ENCODE results near the gene ASAP3. TPM values are rescaled to one million over a fixed set of nuclear protein-coding genes. Genes with fewer than 3 reads are reported as not detected.
A peak's percentile ranks its signal among the peaks of the same experiment; 100 is the strongest.

ASAP3 gene
- total and polyA plus RNA-seq, 9 of the 15 experiments (the other 6 are each of a cell fraction or from before 2014, with no cell fraction given): 1.7 to 31.2 (median 17.4) TPM

DNA sequence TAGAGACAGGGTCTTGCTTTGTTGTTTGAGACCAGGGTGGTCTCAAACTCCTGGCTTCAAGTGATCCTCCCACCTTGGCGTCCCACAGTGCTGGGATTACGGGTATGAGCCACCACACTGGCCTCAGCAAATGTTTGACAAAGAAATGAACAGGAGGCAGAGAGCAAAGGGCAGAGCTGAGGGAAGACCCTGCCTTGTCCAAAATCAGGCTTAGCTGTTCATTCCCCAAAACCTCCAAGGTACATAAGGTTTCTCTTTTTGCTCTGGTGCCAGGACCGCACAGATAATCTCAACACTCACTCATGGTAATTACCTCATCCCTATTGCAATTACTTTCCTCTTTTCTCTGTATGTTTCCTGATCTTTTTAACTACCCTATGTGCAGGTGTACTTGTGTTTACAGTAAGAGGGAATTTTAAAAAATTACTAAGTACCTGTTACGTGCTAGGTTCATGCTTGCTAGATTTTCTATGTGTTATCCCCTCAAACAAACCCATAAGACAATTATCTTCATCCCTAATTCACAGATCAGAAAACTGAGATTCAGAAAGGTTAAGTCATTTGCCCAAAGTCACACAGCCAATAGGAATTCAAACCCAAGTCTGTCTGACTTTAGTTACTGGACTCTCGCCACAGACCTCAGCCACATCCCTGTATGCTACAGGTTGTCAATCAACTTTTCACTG, 11.5 kb downstream of the ASAP3 start (continued):
- TF ChIP-seq, protein P1, sequence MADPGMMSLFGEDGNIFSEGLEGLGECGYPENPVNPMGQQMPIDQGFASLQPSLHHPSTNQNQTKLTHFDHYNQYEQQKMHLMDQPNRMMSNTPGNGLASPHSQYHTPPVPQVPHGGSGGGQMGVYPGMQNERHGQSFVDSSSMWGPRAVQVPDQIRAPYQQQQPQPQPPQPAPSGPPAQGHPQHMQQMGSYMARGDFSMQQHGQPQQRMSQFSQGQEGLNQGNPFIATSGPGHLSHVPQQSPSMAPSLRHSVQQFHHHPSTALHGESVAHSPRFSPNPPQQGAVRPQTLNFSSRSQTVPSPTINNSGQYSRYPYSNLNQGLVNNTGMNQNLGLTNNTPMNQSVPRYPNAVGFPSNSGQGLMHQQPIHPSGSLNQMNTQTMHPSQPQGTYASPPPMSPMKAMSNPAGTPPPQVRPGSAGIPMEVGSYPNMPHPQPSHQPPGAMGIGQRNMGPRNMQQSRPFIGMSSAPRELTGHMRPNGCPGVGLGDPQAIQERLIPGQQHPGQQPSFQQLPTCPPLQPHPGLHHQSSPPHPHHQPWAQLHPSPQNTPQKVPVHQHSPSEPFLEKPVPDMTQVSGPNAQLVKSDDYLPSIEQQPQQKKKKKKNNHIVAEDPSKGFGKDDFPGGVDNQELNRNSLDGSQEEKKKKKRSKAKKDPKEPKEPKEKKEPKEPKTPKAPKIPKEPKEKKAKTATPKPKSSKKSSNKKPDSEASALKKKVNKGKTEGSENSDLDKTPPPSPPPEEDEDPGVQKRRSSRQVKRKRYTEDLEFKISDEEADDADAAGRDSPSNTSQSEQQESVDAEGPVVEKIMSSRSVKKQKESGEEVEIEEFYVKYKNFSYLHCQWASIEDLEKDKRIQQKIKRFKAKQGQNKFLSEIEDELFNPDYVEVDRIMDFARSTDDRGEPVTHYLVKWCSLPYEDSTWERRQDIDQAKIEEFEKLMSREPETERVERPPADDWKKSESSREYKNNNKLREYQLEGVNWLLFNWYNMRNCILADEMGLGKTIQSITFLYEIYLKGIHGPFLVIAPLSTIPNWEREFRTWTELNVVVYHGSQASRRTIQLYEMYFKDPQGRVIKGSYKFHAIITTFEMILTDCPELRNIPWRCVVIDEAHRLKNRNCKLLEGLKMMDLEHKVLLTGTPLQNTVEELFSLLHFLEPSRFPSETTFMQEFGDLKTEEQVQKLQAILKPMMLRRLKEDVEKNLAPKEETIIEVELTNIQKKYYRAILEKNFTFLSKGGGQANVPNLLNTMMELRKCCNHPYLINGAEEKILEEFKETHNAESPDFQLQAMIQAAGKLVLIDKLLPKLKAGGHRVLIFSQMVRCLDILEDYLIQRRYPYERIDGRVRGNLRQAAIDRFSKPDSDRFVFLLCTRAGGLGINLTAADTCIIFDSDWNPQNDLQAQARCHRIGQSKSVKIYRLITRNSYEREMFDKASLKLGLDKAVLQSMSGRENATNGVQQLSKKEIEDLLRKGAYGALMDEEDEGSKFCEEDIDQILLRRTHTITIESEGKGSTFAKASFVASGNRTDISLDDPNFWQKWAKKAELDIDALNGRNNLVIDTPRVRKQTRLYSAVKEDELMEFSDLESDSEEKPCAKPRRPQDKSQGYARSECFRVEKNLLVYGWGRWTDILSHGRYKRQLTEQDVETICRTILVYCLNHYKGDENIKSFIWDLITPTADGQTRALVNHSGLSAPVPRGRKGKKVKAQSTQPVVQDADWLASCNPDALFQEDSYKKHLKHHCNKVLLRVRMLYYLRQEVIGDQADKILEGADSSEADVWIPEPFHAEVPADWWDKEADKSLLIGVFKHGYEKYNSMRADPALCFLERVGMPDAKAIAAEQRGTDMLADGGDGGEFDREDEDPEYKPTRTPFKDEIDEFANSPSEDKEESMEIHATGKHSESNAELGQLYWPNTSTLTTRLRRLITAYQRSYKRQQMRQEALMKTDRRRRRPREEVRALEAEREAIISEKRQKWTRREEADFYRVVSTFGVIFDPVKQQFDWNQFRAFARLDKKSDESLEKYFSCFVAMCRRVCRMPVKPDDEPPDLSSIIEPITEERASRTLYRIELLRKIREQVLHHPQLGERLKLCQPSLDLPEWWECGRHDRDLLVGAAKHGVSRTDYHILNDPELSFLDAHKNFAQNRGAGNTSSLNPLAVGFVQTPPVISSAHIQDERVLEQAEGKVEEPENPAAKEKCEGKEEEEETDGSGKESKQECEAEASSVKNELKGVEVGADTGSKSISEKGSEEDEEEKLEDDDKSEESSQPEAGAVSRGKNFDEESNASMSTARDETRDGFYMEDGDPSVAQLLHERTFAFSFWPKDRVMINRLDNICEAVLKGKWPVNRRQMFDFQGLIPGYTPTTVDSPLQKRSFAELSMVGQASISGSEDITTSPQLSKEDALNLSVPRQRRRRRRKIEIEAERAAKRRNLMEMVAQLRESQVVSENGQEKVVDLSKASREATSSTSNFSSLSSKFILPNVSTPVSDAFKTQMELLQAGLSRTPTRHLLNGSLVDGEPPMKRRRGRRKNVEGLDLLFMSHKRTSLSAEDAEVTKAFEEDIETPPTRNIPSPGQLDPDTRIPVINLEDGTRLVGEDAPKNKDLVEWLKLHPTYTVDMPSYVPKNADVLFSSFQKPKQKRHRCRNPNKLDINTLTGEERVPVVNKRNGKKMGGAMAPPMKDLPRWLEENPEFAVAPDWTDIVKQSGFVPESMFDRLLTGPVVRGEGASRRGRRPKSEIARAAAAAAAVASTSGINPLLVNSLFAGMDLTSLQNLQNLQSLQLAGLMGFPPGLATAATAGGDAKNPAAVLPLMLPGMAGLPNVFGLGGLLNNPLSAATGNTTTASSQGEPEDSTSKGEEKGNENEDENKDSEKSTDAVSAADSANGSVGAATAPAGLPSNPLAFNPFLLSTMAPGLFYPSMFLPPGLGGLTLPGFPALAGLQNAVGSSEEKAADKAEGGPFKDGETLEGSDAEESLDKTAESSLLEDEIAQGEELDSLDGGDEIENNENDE (IDR thresholded peaks at IDR 0.05; ENCODE audit: low read depth, low read length): no peak
- TF ChIP-seq, protein P2, sequence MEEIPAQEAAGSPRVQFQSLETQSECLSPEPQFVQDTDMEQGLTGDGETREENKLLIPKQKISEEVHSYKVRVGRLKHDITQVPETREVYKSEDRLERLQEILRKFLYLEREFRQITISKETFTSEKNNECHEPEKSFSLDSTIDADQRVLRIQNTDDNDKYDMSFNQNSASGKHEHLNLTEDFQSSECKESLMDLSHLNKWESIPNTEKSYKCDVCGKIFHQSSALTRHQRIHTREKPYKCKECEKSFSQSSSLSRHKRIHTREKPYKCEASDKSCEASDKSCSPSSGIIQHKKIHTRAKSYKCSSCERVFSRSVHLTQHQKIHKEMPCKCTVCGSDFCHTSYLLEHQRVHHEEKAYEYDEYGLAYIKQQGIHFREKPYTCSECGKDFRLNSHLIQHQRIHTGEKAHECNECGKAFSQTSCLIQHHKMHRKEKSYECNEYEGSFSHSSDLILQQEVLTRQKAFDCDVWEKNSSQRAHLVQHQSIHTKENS (CRISPR knock-in tag; IDR thresholded peaks at IDR 0.05): no peak
- TF ChIP-seq ZNF583 (CRISPR knock-in tag; IDR thresholded peaks at IDR 0.05) (no peak), FOXJ3 (CRISPR knock-in tag; IDR thresholded peaks at IDR 0.05) (no peak), SAP30 (IDR thresholded peaks at IDR 0.05; ENCODE audit: borderline replicate concordance, insufficient read depth, low read depth, low read length, poor library complexity, severe bottlenecking) (no peak), ZFP36 (IDR thresholded peaks at IDR 0.05; ENCODE audit: low read depth, low read length, partially characterized antibody) (peak; percentile 70), ZNF146 (CRISPR knock-in tag; IDR thresholded peaks at IDR 0.05; ENCODE audit: unreplicated experiment) (no peak), RBM17 (IDR thresholded peaks at IDR 0.05; ENCODE audit: borderline replicate concordance, low read depth, low read length) (no peak), ZNF121 (CRISPR knock-in tag; conservative IDR thresholded peaks at IDR 0.05) (no peak)
- TF ChIP-seq, protein P3, sequence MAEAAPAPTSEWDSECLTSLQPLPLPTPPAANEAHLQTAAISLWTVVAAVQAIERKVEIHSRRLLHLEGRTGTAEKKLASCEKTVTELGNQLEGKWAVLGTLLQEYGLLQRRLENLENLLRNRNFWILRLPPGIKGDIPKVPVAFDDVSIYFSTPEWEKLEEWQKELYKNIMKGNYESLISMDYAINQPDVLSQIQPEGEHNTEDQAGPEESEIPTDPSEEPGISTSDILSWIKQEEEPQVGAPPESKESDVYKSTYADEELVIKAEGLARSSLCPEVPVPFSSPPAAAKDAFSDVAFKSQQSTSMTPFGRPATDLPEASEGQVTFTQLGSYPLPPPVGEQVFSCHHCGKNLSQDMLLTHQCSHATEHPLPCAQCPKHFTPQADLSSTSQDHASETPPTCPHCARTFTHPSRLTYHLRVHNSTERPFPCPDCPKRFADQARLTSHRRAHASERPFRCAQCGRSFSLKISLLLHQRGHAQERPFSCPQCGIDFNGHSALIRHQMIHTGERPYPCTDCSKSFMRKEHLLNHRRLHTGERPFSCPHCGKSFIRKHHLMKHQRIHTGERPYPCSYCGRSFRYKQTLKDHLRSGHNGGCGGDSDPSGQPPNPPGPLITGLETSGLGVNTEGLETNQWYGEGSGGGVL (CRISPR knock-in tag; IDR thresholded peaks at IDR 0.05): no peak
